ENCODE measurements around the gene JUNB. TPM values are rescaled to one million over a fixed set of nuclear protein-coding genes. Genes with fewer than 3 reads are reported as not detected.
"Not testable (repeated sequence)": the region's sequence is repeated elsewhere in the genome, so short reads cannot be mapped to it uniquely, and the experiment has no call there.

Gene JUNB
- total RNA-seq, 1 donor from 2014 or later: 1,161 TPM

- no peak for TF ChIP-seq POLR2AphosphoS5 (IDR thresholded peaks at IDR 0.05; ENCODE audit: insufficient read depth in 1 of 2, low read depth in 1 of 2)
- no peak for TF ChIP-seq POLR2A (IDR thresholded peaks at IDR 0.05)
- Histone ChIP-seq H3K4me3 (peak overlapping the region; percentile 70 to 93), H3K9me3 (no peaks in the 10 kb centered on the region), H3K27me3 (no peaks in the 10 kb centered on the region), H3K4me1 (peaks cover 38% of the 10 kb centered on the region), H3K36me3 (peaks cover 0 to 16% of the 10 kb centered on the region in 2 donors), H3K27ac (peak overlapping the region; percentile 78)
- intact Hi-C loops (cut with DNase I): loop anchor here (5.0 kb wide), 1 partner anchor 35 kb away; no protein-coding TSS in a partner anchor
- DNase-seq (ENCODE audit: extremely low spot score in 2 of 2): no peak
Measured at GRCh38 chr19:12802267-12803106, 11.2 kb downstream of the JUNB start.

GRCh38 chr19:12804051-12804450 lies 12.8 kb downstream of the JUNB start:
- Histone ChIP-seq H3K9me3 (no peaks in the 10 kb centered on the region), H3K36me3 (peaks cover 0 to 12% of the 10 kb centered on the region in 2 donors), H3K27me3 (no peaks in the 10 kb centered on the region), H3K27ac (no peak overlapping the region), H3K4me1 (peaks cover 38% of the 10 kb centered on the region), H3K4me3 (no peak overlapping the region)
- no peak for DNase-seq (ENCODE audit: extremely low spot score in 2 of 2)
- TF ChIP-seq CTCF (IDR thresholded peaks at IDR 0.05) (no peak), POLR2A (IDR thresholded peaks at IDR 0.05) (no peak), POLR2AphosphoS5 (IDR thresholded peaks at IDR 0.05; ENCODE audit: insufficient read depth in 1 of 2, low read depth in 1 of 2) (no peak)
- intact Hi-C loops (cut with DNase I): loop anchor here (5.0 kb wide), 1 partner anchor 37 kb away; no protein-coding TSS in a partner anchor

GRCh38 chr19:12806242-12807081 lies 15.2 kb downstream of the JUNB start, which contains the start of gene RNASEH2A:
Gene RNASEH2A, plus strand, starts transcription at chr19:12806584. Its CDS starts 90 bp downstream, at chr19:12806674.
- TF ChIP-seq POLR2A (IDR thresholded peaks at IDR 0.05) (no peak), POLR2AphosphoS5 (IDR thresholded peaks at IDR 0.05; ENCODE audit: insufficient read depth in 1 of 2, low read depth in 1 of 2) (peak; percentile 72 to 79)
- Histone ChIP-seq H3K36me3 (peaks cover 0 to 12% of the 10 kb centered on the region in 2 donors), H3K9me3 (no peaks in the 10 kb centered on the region), H3K27ac (peak within 1 kb of the TSS; percentile 64), H3K4me3 (peak within 1 kb of the TSS; percentile 65 to 66), H3K4me1 (peaks cover 20% of the 10 kb centered on the region), H3K27me3 (no peaks in the 10 kb centered on the region)
- intact Hi-C loops (cut with DNase I): no loop called here
- DNase-seq (ENCODE audit: extremely low spot score in 2 of 2): peak in 1 of 2 donors; percentile 87

GRCh38 chr19:12815088-12815487 lies 23.8 kb downstream of the JUNB start:
- H3K4me1 ChIP-seq: no peaks in the 10 kb centered on the region
- no peaks in the 10 kb centered on the region for H3K9me3 ChIP-seq
- DNase-seq (ENCODE audit: extremely low spot score in 2 of 2): no peak
- H3K36me3 ChIP-seq: peaks cover 0 to 16% of the 10 kb centered on the region in 2 donors
- no peak overlapping the region for H3K27ac ChIP-seq
- intact Hi-C loops (cut with DNase I): no loop called here
- no peak overlapping the region for H3K4me3 ChIP-seq
- TF ChIP-seq POLR2A (IDR thresholded peaks at IDR 0.05) (no peak), CTCF (IDR thresholded peaks at IDR 0.05) (no peak), POLR2AphosphoS5 (IDR thresholded peaks at IDR 0.05; ENCODE audit: insufficient read depth in 1 of 2, low read depth in 1 of 2) (no peak)
- H3K27me3 ChIP-seq: no peaks in the 10 kb centered on the region

GRCh38 chr19:12817188-12817587 lies 25.9 kb downstream of the JUNB start:
- H3K9me3 ChIP-seq; DNase-seq (ENCODE audit: extremely low spot score in 2 of 2); H3K36me3 ChIP-seq; H3K27me3 ChIP-seq; intact Hi-C loops (cut with DNase I); H3K4me1 ChIP-seq; H3K4me3 ChIP-seq; H3K27ac ChIP-seq: not testable (repeated sequence)

- H3K4me1 ChIP-seq; H3K4me3 ChIP-seq; H3K36me3 ChIP-seq; H3K27ac ChIP-seq; H3K27me3 ChIP-seq; DNase-seq (ENCODE audit: extremely low spot score in 2 of 2); intact Hi-C loops (cut with DNase I); H3K9me3 ChIP-seq: not testable (repeated sequence)
Measured at GRCh38 chr19:12817810-12818209, 26.5 kb downstream of the JUNB start.
